ENCODE measurements around the gene NMB. TPM values are rescaled to one million over a fixed set of nuclear protein-coding genes. Genes with fewer than 3 reads are reported as not detected.

The NMB gene
- total RNA-seq, 4 donors from 2014 or later: 12.9 to 43.4 (median 23.5) TPM

GRCh38 chr15:84658788-84659411 lies 901 bp upstream of the NMB start:
- Histone ChIP-seq H3K9me3 (no peaks in the 10 kb centered on the region), H3K4me3 (replicated peaks in 1 of 3) (no peak overlapping the region), H3K27ac (peak overlapping the region; percentile 76 to 87 (median 84)), H3K4me1 (peaks cover 20 to 45% of the 10 kb centered on the region in 2 donors), H3K36me3 (no peaks in the 10 kb centered on the region), H3K27me3 (no peaks in the 10 kb centered on the region)
- TF ChIP-seq CTCF (IDR thresholded peaks at IDR 0.05): no peak
- no peak for TF ChIP-seq POLR2A (IDR thresholded peaks at IDR 0.05)
- intact Hi-C loops (cut with DNase I): loop anchor here (5.0 to 10.0 kb wide), 2 partner anchors 58 to 86 kb away; partner anchors contain the start of genes SEC11A and ZNF592
- 42 to 43% methylated on average over 7 of the region's 7 CpGs for WGBS, 2 donors
- no peak for DNase-seq

GRCh38 chr15:84657748-84658079 lies 285 bp downstream of the NMB start:
- intact Hi-C loops (cut with DNase I): loop anchor here (5.0 to 10.0 kb wide), 2 partner anchors 60 to 87 kb away; partner anchors contain the start of genes SEC11A and ZNF592
- peak overlapping the region; percentile 76 to 86 (median 84) for H3K27ac ChIP-seq
- H3K4me1 ChIP-seq: peaks cover 30 to 51% of the 10 kb centered on the region in 2 donors
- H3K36me3 ChIP-seq: no peaks in the 10 kb centered on the region
- H3K9me3 ChIP-seq: no peaks in the 10 kb centered on the region
- H3K27me3 ChIP-seq: no peaks in the 10 kb centered on the region
- peak overlapping the region in 2 of 3 donors; percentile 42 to 57 for H3K4me3 ChIP-seq (replicated peaks in 1 of 3)
- DNase-seq: no peak
- TF ChIP-seq CTCF (IDR thresholded peaks at IDR 0.05) (no peak), POLR2A (IDR thresholded peaks at IDR 0.05) (no peak)
- 37% methylated on average over 9 to 10 of the region's 17 CpGs for WGBS, 2 donors

GRCh38 chr15:84656972-84657371 lies 1.0 kb downstream of the NMB start:
- intact Hi-C loops (cut with DNase I): loop anchor here (5.0 to 10.0 kb wide), 2 partner anchors 60 to 88 kb away; partner anchors contain the start of genes SEC11A and ZNF592
- Histone ChIP-seq H3K27ac (peak overlapping the region in 1 of 3 donors; percentile 8), H3K27me3 (no peaks in the 10 kb centered on the region), H3K9me3 (no peaks in the 10 kb centered on the region), H3K4me1 (peaks cover 30 to 47% of the 10 kb centered on the region in 2 donors), H3K36me3 (peaks cover 0 to 4% of the 10 kb centered on the region in 2 donors), H3K4me3 (replicated peaks in 1 of 3) (no peak overlapping the region)
- WGBS, 2 donors: 95 to 100% methylated on average over 6 to 7 of the region's 7 CpGs
- no peak for TF ChIP-seq POLR2A (IDR thresholded peaks at IDR 0.05)
- no peak for TF ChIP-seq CTCF (IDR thresholded peaks at IDR 0.05)
- no peak for DNase-seq

- 7 to 8% methylated on average over 19 of the region's 19 CpGs for WGBS, 2 donors
- DNase-seq: peak; percentile 83 to 85
- intact Hi-C loops (cut with DNase I): loop anchor here (5.0 to 10.0 kb wide), 2 partner anchors 62 to 90 kb away; partner anchors contain the start of genes SEC11A and ZNF592
- Histone ChIP-seq H3K9me3 (no peaks in the 10 kb centered on the region), H3K4me3 (replicated peaks in 1 of 3) (peak overlapping the region in 2 of 3 donors; percentile 77 to 80), H3K27ac (peak overlapping the region; percentile 62 to 88 (median 83)), H3K27me3 (no peaks in the 10 kb centered on the region), H3K4me1 (peaks cover 20 to 36% of the 10 kb centered on the region in 2 donors), H3K36me3 (peaks cover 8 to 15% of the 10 kb centered on the region in 2 donors)
- TF ChIP-seq CTCF (IDR thresholded peaks at IDR 0.05) (peak in 5 of 6 experiments; percentile 36 to 70 (median 67)), POLR2A (IDR thresholded peaks at IDR 0.05) (no peak)
These were observed 3.1 kb downstream of the NMB start for GRCh38 chr15:84654689-84655453.

Measured in thyroid gland (tissue), 4 donors.